GM19035 (cell line): ENCODE data around the gene GLS.
"Not testable (repeated sequence)": the region's sequence is repeated elsewhere in the genome, so short reads cannot be mapped to it uniquely, and the experiment has no call there.

ENCODE experiments used
- ATAC-seq: cut with Tn5 transposase; IDR thresholded peaks from one replicate; pipeline ENCODE4 v1.9.1; 2021; ENCODE audit not compliant: unreplicated experiment

GLS gene

DNA sequence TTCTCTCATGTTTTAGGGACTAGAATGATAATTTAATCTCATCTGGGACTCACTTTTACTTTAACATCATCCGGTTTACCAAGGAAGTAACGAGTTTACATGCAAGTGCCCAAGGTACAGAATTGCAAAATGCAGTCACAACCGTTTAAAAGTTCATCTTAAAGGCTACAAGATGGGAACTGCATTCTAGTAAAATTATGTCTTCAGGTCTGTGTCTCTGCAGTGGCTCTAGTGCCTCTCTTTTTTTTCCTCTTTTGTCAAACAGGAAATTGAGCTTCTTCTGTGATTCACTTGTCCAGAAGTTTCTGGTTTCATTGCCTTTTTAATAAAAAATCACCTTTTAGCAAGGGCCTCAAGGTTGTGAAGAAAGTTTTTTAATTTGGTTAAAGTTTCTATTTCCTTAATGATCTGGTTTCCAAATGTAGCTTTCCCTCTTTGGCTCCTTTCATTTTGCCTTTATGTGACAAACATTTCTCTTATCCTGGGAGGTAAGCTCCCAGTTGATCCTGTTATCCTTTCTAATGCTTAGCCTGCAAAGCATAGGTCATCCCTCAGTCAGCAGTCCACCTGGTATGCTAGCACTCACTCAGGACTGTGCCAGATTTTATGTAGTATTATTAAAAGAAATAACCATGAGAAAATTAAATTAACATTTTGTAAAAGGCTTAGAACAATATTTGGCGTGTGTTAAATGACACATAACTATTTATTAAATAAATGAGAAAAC is 2.4 kb downstream of the GLS start:
- no peak for ATAC-seq

DNA sequence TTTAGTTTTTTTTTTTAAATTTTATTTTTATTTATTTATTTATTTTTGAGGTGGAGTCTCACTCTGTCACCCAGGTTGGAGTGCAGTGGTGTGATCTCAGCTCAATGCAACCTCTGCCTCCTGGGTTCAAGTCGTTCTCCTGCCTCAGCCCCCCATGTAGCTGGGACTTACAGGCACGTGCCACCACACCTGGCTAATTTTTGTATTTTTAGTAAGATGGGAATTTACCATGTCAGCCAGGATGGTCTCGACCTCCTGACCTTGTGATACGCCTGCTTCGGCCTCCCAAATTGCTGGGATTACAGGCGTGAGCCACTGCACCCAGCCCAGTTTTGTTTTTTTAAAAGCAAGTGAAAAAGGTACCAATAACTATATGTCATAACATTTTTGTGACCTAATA is 5.2 kb downstream of the GLS start:
- ATAC-seq = not testable (repeated sequence)

DNA sequence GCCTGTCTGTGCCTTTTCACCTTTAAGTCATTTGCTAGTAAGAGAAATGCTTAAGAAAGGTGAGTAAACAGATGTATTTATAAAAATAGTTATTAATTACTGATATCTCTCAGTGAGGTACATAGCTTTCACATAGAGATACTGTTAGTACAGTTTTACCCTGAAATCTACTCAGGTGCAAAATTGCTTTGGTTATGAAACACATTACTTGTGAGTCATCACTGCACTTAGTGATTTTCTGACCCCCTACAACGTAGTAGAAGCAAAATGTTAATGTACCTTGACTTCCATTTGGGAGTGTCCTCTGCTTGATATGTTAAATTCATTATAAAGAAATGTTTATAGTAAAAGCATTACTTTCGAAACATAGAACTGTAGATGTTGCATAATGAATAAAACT is 6.5 kb downstream of the GLS start:
- ATAC-seq = peak; percentile 65

DNA sequence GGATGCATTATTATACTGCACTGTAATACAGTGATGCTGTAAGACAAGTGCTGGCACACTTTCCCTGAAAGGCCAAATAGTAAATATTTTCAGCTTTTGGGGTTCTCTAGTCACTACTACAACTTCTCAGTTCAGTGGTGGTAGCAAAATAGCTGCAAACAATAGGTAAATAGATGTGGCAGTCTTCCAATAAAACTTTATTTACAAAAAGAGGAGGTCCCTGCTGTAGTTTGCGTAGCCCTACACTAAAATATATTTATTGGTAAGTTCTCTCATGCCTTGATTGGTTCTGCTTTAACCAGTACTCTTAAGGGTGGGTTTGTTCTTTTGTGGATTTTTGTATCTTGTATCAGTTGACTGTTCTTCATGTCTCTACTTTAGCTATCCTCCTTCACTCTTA is 7.8 kb downstream of the GLS start:
- no peak for ATAC-seq

DNA sequence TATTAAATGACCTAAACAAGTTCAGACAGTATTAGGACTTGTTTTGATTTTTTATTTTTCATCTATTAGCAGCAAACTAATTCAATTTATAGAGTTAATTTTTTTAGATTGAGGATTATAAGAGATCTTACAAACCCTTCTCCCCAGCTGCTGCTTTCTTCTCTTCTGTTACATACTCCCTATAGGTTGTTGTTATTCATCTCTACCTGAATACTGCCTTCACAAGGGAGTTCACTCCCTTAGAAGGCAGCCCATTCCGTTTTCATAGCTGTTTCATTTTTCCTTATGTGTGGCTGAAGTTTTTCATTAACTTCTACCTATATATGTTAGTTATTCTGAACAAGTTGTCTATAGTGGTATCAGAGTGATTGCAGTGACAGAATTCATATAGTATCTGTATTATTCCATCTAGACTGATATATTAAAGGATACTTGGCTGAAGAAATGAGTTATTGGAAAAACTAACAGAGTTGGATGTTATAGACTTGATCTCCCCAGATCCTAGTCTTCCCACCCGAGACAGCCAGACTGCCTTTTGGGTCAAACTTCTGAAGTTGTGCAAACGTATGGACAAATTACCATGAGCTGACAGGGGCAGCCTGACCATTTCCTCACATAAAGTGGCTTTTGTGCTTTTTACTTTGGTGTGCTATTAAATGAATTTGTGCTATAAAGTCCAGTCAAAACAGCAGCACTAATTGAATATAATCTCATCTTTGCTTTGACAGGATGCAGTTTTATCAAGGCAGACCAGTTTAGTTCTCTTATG is 8.7 kb downstream of the GLS start:
- ATAC-seq = no peak

DNA sequence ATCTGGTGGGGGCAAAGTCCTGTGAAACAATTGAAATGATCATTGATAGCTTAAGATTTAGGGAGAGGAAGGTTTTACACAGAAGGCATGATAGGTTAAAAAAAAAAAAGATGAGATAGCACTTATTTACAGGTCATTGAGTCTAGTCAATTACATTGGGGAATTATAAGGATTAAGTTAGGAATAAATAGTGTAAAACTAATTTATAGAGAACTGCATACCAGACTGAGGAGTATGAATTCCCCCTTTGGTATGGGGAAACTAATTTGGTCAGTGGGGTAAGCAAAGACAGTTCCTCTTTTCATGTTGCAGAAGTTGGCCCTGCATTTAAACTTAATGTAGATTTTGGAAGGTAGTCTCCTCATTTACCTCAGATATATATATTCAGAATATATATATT is 10.8 kb downstream of the GLS start:
- ATAC-seq = no peak

DNA sequence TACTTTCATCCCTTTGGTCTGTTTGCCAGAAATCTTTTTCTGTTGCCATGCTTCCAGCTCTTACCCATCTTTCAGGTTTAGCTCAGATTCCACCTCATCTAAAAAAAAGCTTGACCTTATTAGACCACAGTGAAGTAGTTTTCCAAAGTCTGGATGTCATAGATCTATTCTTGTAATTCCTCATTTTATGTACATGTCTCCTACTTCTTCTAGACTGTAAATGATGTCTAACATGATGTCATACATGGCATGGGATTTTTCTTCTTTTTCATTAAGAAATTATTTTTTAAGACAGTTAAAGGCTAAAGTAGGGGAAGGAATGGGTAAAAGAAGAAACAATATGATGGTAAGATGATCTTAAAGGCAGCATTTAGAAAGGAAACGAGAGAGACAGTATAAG is 11.3 kb downstream of the GLS start:
- no peak for ATAC-seq

DNA sequence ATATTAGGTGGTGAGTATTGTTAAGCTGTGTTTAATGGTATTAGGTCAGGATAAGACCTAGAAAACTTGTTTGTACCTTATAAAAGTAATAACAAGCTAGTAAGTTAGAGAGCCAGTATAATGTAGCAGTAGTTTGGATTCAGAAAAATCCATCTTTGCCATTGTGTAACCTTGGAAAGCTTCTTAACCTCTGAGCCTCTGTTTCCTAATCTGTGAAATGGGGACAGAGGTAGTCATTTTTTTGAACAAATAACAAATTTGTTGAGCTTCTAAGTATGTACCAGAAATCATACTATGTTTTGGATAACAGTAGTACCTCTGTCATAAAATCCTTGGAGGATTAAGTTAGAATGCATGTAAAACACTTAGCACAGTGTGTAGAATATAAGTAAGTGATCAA is 12.5 kb downstream of the GLS start:
- ATAC-seq = no peak

DNA sequence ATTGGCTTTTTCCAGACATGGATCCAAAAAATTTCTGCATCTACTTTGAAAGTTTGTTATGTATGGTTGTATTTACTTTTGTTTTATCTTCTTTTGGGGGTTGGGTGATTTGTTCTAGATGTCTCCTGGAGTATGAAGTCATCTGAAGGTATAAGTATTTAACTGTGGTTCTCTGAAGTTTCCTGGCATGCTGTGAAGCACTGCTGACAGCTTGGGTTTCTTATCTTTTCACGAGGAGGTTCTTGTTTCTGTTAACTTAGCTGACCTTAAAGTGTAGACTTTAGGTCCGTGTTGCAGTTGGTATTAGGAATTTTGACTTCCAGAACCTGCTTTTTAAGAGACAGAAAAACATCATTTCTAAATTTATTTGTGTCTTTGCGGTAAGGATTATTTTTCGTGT is 15.9 kb downstream of the GLS start:
- ATAC-seq = no peak

DNA sequence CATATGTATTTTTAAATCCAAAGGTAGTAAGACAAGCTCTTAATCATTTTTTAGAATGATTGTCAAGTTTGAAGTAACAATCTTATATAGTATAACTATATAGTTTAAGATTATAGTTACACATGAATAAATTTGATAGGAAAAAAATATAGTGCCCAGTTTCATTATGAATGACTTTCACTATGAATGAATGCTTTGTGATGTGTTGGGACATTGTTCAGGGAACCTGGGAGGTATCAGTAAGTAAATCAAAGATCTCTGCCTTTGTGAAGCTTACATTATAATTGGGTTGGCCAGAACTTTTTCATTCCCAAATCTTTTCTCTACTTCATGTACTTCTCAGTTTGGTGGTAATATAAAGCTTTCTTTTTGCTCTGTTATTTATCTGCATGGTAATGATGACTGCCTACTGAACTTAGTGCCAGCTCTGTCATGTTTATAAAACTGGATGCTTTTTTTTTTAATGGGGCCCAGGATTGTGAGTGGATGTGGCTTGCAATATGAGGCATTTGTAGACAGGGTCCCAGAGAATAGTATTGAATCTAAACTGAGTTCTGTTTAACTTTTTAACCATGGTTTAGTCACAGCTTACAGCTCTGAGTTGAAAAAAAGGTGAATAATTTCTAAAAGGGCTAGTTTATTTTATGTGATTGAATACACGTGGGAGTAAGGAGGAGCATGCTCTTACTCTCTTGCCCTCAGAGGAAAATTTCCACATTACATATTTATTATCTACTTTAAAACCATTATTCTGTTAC is 23.3 kb downstream of the GLS start:
- no peak for ATAC-seq

DNA sequence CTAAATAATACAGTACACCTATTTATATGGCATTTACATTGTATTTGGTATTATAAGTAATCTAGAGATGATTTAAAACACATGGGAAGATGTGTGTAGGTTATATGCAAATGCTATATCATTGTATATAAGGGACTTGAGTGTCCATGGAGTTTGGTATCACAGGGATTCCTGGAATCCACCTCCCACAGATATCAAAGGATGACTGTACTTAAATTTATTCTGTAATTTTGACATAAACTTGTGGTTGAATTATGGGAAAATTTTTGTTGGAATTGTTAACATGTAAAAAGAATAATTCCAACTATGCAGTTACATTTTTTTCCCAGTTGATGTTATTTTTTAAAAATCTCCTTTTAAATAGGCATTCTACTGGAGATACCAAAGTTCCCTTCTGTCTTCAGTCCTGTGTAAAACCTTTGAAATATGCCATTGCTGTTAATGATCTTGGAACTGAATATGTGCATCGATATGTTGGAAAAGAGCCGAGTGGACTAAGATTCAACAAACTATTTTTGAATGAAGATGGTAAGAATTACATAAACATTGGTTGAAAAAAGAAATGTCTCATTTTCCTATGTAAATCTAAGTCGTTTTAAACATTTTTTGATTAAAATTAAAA is 24.1 kb downstream of the GLS start:
- ATAC-seq = no peak

DNA sequence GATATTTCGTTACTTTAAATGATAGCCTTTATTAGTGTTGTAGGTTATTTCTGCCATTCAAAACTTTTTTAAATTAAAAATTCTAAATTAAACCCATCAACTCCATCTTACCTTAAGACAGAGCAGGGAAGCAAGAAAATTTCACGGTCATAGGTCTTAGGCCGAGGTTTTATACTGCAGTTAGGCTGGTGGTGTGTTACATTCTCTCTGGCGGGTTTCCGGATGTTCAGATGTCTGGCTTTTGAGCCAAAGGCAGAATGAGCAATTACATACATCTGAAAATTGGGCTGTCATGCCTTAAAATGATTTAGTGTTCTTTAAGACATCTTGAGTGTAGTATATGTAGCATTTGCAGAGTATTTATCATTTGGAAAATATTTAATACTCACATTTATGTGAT is 27.9 kb downstream of the GLS start:
- no peak for ATAC-seq

DNA sequence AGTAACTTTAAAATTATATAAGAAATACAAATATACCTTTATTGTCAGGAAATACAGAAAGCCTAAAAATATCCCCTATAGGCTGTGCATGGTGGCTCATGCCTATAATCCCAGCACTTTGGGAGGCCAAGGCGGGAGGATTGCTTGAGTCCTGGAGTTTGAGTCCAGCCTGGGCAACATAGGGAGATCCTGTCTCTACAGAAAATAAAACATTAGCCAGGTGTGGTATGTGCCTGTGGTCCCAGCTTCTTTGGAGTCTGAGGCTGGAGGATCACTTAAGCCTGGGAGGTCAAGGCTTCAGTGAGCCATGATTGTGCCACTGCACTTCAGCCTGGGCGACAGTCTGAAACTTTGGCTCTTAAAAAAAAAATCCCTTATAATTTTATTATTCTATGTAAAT is 29.1 kb downstream of the GLS start:
- no peak for ATAC-seq

DNA sequence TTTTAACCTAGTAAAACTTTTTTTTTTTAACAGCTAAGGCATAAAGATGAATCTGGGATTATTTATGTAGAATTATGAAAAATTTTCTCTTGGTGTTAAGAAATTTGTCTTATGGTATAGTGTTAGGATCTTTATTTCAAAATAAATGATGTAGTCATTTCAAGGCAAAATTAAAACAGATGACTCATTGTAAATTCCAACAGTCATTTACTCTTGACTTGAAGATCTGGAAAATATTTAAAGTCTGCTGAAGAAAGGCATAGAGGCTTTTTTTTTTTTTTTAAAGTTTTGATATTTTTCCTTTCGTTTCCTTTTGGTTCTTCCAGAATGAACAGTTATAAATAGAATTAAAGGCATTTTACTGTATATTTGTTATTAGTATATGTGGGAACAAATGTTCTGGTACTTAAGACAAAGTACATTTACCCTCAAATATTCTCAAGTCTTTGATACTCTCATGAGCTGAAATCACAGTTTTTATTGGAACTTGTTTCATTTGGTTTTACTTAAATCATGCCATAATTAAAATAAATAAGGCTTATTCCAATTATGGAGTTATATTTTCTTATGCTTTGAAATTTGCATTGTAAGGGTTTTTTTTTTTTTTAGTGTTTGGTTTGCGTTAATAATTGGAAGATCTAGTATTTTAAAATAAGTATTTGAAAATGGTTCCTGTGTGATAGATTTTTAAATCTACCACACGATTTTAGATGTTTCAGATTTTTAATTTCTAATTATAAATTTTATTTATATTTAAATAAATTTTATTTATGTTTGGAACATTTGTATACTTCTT is 29.9 kb downstream of the GLS start:
- no peak for ATAC-seq

DNA sequence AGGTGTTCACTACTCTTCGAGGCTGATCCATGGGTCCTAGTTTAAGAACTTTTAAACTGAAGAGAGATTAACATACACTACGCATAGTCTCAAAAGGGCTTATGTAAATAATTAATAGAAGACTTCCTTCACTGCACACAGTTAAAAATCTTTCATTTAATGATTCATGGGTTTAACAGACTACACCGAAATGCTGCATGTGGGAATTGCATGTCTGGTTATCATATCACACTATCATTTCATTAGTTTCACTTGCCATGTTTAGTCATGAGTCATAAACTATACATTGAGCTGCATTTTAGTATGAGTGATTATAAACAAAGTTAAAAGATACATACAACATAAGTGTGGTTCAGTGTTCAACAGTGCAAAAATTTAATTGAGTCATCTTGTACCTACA is 31.2 kb downstream of the GLS start:
- ATAC-seq = no peak

DNA sequence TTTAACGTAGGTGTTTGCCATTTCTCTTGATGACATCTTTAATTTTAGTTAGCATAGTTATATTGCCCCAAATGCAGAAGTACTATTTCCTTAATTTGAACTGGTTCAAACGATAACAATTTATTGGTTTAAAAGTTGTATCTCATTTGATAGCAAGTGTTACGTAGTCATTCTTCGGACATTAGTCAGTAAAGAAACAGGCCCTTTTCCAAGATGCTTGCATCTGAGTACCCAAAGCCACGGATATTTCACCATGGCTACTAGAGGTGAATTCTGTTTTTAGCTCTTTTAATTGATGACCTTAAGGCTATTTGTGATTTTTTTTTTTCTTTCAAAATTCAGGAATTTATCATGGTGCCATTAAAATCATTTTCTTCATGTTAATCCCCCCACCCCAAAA is 32.1 kb downstream of the GLS start:
- ATAC-seq = no peak

DNA sequence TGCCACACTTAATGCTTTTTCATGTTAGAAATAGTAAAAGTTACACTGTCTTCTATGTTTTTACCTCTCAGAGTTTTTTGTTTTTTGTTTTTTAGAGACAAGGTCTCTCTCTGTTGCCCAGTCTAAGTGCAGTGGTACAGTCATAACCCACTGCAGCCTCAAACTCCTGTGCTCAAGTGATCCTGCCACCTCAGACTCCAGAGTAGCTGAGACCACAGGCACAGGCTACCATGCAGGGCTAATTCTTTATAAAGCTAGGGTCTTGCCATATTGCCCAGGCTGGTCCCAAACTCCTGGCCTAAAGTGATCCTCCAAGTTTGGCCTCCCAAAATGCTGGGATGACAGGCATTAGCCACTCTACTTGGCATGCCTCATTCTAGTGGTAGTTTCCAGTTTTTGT is 33.1 kb downstream of the GLS start:
- no peak for ATAC-seq

DNA sequence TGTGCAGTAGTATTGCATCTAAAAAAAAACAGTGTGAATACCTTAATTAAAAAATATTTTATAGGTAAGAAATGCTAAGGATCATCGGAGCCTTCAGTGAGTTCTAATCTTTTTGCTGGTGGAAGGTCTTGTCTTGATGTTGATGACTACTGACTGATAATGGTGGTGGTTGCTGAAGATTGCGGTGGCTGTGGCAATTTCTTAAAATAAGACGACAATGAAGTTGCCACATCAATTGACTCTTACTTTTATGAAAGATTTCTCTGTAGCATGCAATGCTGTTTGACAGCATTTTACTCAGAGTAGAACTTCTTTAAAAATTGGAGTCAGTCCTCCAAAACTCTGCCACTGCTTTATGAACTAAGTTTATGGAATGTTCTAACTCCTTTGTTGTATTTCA is 36.2 kb downstream of the GLS start:
- no peak for ATAC-seq

DNA sequence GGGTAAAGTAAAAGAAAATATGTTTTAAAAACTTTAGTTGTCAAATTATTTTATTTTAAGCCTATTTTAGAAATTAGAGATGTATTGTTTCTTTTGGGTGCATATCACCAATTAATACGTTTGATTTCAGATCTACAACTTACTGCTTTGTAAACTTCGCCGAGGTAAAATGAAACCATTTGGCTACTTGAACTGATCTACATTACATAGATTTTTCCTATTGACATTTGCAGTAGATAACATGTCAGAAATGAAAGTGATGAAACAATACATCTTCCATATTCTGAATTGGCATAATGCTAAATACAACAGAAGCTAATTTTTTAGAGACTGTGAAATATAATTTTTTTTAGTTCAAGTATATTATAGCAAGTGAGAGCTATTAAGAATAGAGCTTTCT is 39.5 kb downstream of the GLS start:
- ATAC-seq = no peak

DNA sequence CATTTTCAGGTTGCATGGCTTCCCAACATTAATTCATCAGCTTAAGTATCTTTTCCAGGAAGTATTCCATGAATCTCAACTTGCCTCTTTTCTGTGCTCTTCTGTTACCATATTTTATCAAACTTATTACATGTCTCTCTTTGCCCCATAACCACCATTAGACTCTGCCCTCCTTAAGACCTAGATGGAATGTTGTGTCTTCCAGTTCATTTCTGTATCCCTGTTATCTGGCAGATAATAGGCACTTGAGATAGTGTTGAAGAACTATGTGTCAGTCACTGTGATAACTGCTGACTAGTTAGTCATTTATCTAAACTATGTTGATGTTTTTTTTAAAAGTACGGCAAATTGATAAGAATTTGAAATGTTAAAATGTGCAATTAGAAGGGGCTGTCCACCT is 41.8 kb downstream of the GLS start:
- no peak for ATAC-seq

DNA sequence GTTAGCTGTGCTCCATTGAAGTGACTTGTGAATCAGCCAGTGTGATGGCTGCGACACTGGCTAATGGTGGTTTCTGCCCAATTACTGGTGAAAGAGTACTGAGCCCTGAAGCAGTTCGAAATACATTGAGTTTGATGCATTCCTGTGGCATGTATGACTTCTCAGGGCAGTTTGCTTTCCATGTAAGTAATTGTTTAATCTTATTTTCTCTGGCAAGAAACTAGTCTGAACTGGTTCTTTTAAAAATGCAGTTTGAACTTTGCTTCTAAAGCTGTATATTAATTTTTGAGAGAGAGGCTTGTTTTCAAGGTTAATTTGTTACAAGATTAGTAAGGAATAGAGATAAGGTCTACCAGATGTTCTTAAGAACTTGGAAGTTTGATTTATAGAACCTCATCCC is 46.7 kb downstream of the GLS start:
- no peak for ATAC-seq
